Spinal cord (tissue), 10 donors: ENCODE measurements around the gene HBP1. TPM values are rescaled to one million over a fixed set of nuclear protein-coding genes. Genes with fewer than 3 reads are reported as not detected.
A peak's percentile ranks its signal among the peaks of the same experiment; 100 is the strongest.
"Not testable (repeated sequence)": the region's sequence is repeated elsewhere in the genome, so short reads cannot be mapped to it uniquely, and the experiment has no call there.

Experiments used
- DNase-seq, 6 donors: peaks; one replicate each; pipeline versions ENCODE4 v3.0.0 to v3.0.0-alpha.2; 2013 to 2015; ENCODE audit warnings: low spot score in 6 of 6, low read depth in 4 of 6
- H3K27ac ChIP-seq: one replicate; pipeline ENCODE4 v1.5.1; 2013; ENCODE audit warnings: low read depth, low read length, control low read depth
- H3K27me3 ChIP-seq: one replicate; pipeline ENCODE4 v1.6.1; 2013; ENCODE audit warnings: low read length; ENCODE audit not compliant: control insufficient read depth, insufficient read depth
- H3K36me3 ChIP-seq: one replicate; pipeline ENCODE4 v1.6.1; 2013; ENCODE audit warnings: low read length; ENCODE audit not compliant: control insufficient read depth, insufficient read depth
- H3K4me1 ChIP-seq: one replicate; pipeline ENCODE4 v1.6.1; 2013; ENCODE audit warnings: low read length; ENCODE audit not compliant: control insufficient read depth, insufficient read depth
- H3K4me3 ChIP-seq: one replicate; pipeline ENCODE4 v1.5.1; 2013; ENCODE audit warnings: low read depth, low read length, control low read depth
- H3K9me3 ChIP-seq: one replicate; pipeline ENCODE4 v1.6.1; 2013; ENCODE audit warnings: low read length; ENCODE audit not compliant: control insufficient read depth, insufficient read depth
- WGBS: methylation state at CpG from one replicate; pipeline ENCODE4 v1.1.5; 2013; ENCODE audit warnings: missing lambda C conversion rate; ENCODE audit not compliant: insufficient coverage; 5-methylcytosine and 5-hydroxymethylcytosine counted together
- polyA plus RNA-seq, 2 donors: library from polyadenylated mRNA; unstranded; fragments of 120-200 nt; gene quantifications; one replicate each; pipeline ENCODE4 v1.2.1, GENCODE V29; 2013; ENCODE audit not compliant: insufficient read length in 2 of 2
- total RNA-seq, 2 donors: library from RNA; depleted of rRNA in 1 of 2; stranded (reverse); fragments of 120-200 nt in 1 of 2; fragments of >200 nt in 1 of 2; gene quantifications; one replicate each; pipeline versions ENCODE4 v1.2.3 to v1.2.4, GENCODE V29; 2013 to 2014
- donor health status: healthy.

Gene HBP1
- total and polyA plus RNA-seq, 4 donors = 47.6 to 105 (median 78.7) TPM

GRCh38 chr7:107133396-107133795 is 35.4 kb upstream of the HBP1 start:
- WGBS = 40% methylated on average over 1 of the region's 2 CpGs
- Histone ChIP-seq H3K4me3 (no peak overlapping the region), H3K27me3 (no peaks in the 10 kb centered on the region), H3K36me3 (no peaks in the 10 kb centered on the region), H3K9me3 (peaks cover 3% of the 10 kb centered on the region), H3K27ac (no peak overlapping the region), H3K4me1 (no peaks in the 10 kb centered on the region)
- DNase-seq = peak in 2 of 6 donors; percentile 38 to 71

- Histone ChIP-seq H3K27me3 (no peaks in the 10 kb centered on the region), H3K4me3 (no peak overlapping the region), H3K4me1 (peaks cover 3% of the 10 kb centered on the region), H3K36me3 (no peaks in the 10 kb centered on the region), H3K9me3 (peaks cover 3% of the 10 kb centered on the region), H3K27ac (no peak overlapping the region)
- DNase-seq = peak in 2 of 6 donors; percentile 41 to 75
- 87% methylated on average over 7 of the region's 7 CpGs for WGBS
Measured at GRCh38 chr7:107138696-107139420, 29.9 kb upstream of the HBP1 start.

GRCh38 chr7:107143875-107144274 is 24.9 kb upstream of the HBP1 start:
- WGBS = 100% methylated on average over 2 of the region's 5 CpGs
- DNase-seq, H3K9me3 ChIP-seq, H3K27me3 ChIP-seq, H3K36me3 ChIP-seq, H3K27ac ChIP-seq, H3K4me3 ChIP-seq, H3K4me1 ChIP-seq: not testable (repeated sequence)

- H3K27me3 ChIP-seq = no peaks in the 10 kb centered on the region
- no peaks in the 10 kb centered on the region for H3K4me1 ChIP-seq
- WGBS = no CpG with 5 or more reads among the region's 4 CpGs
- no peaks in the 10 kb centered on the region for H3K36me3 ChIP-seq
- no peak overlapping the region for H3K27ac ChIP-seq
- no peak for DNase-seq
- H3K4me3 ChIP-seq = no peak overlapping the region
- H3K9me3 ChIP-seq = no peaks in the 10 kb centered on the region
Measured at GRCh38 chr7:107145067-107145838, 23.6 kb upstream of the HBP1 start.

- 20% methylated on average over 1 of the region's 3 CpGs for WGBS
- no peaks in the 10 kb centered on the region for H3K36me3 ChIP-seq
- H3K27ac ChIP-seq = no peak overlapping the region
- H3K4me1 ChIP-seq = no peaks in the 10 kb centered on the region
- no peaks in the 10 kb centered on the region for H3K9me3 ChIP-seq
- DNase-seq = peak in 3 of 6 donors; percentile 20 to 67 (median 57)
- H3K4me3 ChIP-seq = no peak overlapping the region
- H3K27me3 ChIP-seq = no peaks in the 10 kb centered on the region
Measured at GRCh38 chr7:107147464-107148393, 21.1 kb upstream of the HBP1 start.

- Histone ChIP-seq H3K4me3 (no peak overlapping the region), H3K36me3 (no peaks in the 10 kb centered on the region), H3K4me1 (no peaks in the 10 kb centered on the region), H3K27ac (no peak overlapping the region), H3K9me3 (no peaks in the 10 kb centered on the region), H3K27me3 (no peaks in the 10 kb centered on the region)
- WGBS = 100% methylated on average over 1 of the region's 2 CpGs
- DNase-seq = no peak
Measured at GRCh38 chr7:107148721-107149120, 20.1 kb upstream of the HBP1 start.

- Histone ChIP-seq H3K27me3 (no peaks in the 10 kb centered on the region), H3K4me1 (no peaks in the 10 kb centered on the region), H3K36me3 (no peaks in the 10 kb centered on the region), H3K27ac (no peak overlapping the region), H3K9me3 (no peaks in the 10 kb centered on the region), H3K4me3 (no peak overlapping the region)
- DNase-seq = no peak
- WGBS = no CpG with 5 or more reads among the region's 1 CpG
Measured at GRCh38 chr7:107149863-107150262, 18.9 kb upstream of the HBP1 start.

- H3K27me3 ChIP-seq = no peaks in the 10 kb centered on the region
- H3K4me3 ChIP-seq = no peak overlapping the region
- no peaks in the 10 kb centered on the region for H3K36me3 ChIP-seq
- H3K27ac ChIP-seq = no peak overlapping the region
- H3K4me1 ChIP-seq = no peaks in the 10 kb centered on the region
- no peaks in the 10 kb centered on the region for H3K9me3 ChIP-seq
- WGBS = no CpG with 5 or more reads among the region's 4 CpGs
- peak in 5 of 6 donors; percentile 53 to 93 (median 67) for DNase-seq
Measured at GRCh38 chr7:107150375-107151073, 18.3 kb upstream of the HBP1 start.

- Histone ChIP-seq H3K4me1 (no peaks in the 10 kb centered on the region), H3K27me3 (no peaks in the 10 kb centered on the region), H3K4me3 (no peak overlapping the region), H3K36me3 (no peaks in the 10 kb centered on the region), H3K9me3 (no peaks in the 10 kb centered on the region), H3K27ac (no peak overlapping the region)
- WGBS = 100% methylated on average over 1 of the region's 7 CpGs
- DNase-seq = no peak
Measured at GRCh38 chr7:107151538-107151937, 17.3 kb upstream of the HBP1 start.
